Right atrium auricular region (tissue), 2 donors: ENCODE results near the gene SMIM38. TPM values are rescaled to one million over a fixed set of nuclear protein-coding genes. Genes with fewer than 3 reads are reported as not detected.
"Not testable (repeated sequence)": the region's sequence is repeated elsewhere in the genome, so short reads cannot be mapped to it uniquely, and the experiment has no call there.

ENCODE experiments used
- DNase-seq: peaks from one replicate; pipeline ENCODE4 v3.0.0-alpha.2; 2019; ENCODE audit warnings: low spot score
- H3K27ac ChIP-seq, 2 donors: fragments of 200-600 bp; sonication (generic); 1 replicate in 1 of 2; 2 replicates in 1 of 2; pipeline ENCODE4 v1.5.1; 2016 to 2019
- H3K27me3 ChIP-seq, 2 donors: fragments of 200-600 bp; sonication (generic); one replicate each; pipeline versions ENCODE4 v1.5.1 to v1.6.0; 2017 to 2019
- H3K36me3 ChIP-seq: fragments of 200-600 bp; sonication (generic); one replicate; pipeline ENCODE4 v1.5.1; 2016
- H3K4me1 ChIP-seq, 2 donors: fragments of 200-600 bp; sonication (generic); one replicate each; pipeline versions ENCODE4 v1.5.1 to v1.6.0; 2017 to 2019
- H3K4me3 ChIP-seq, 2 donors: fragments of 200-600 bp; sonication (generic); 1 replicate in 1 of 2; 2 replicates in 1 of 2; pipeline ENCODE4 v1.5.1; 2017 to 2019; ENCODE audit warnings: mild to moderate bottlenecking in 1 of 2, moderate library complexity in 1 of 2
- H3K9me3 ChIP-seq, 2 donors: fragments of 200-600 bp; sonication (generic); one replicate each; pipeline ENCODE4 v1.5.1; 2019
- CTCF ChIP-seq, 2 donors: fragments of 200-600 bp; sonication (generic); IDR thresholded peaks; one replicate each; pipeline ENCODE4 v1.5.1; 2019; ENCODE audit warnings: antibody characterized with exemption in 2 of 2
- total RNA-seq, 2 donors: library from RNA; depleted of rRNA; stranded (reverse); fragments of >200 nt; gene quantifications; one replicate each; pipeline ENCODE4 v1.1.0, GENCODE V29; 2016

SMIM38 gene
- total RNA-seq, 2 donors from 2014 or later = 0.35 TPM; not detected in 1

DNA sequence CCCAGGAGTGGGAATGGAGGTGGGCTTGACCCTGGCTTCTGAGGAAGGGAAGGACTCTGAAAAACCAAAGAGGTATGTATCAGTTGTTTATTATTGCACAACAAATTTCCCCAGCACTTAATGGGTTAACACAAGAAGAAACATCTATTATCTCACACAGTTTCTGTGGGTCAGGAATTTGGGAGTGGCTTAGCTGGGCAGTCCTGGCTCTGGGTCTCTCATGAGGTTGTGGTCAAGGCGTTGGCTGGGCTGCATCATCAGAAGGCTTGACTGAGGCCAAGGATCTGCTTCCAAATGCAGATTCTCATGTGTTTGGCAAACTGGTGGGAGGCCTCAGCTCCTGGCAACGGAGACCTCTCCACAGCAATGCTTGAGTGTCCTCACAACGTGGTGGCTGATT lies 17.5 kb upstream of the SMIM38 start:
- peaks cover 0 to 2% of the 10 kb centered on the region in 2 donors for H3K9me3 ChIP-seq
- H3K27me3 ChIP-seq = no peaks in the 10 kb centered on the region
- no peaks in the 10 kb centered on the region for H3K36me3 ChIP-seq
- no peak for DNase-seq
- no peaks in the 10 kb centered on the region for H3K4me1 ChIP-seq
- H3K4me3 ChIP-seq = no peak overlapping the region
- H3K27ac ChIP-seq = no peak overlapping the region
- TF ChIP-seq CTCF (IDR thresholded peaks at IDR 0.05) = no peak

GRCh38 chr11:69140161-69140560 lies 15.6 kb upstream of the SMIM38 start:
- H3K4me1 ChIP-seq, H3K27me3 ChIP-seq, H3K27ac ChIP-seq, DNase-seq, H3K4me3 ChIP-seq, H3K9me3 ChIP-seq, H3K36me3 ChIP-seq: not testable (repeated sequence)

GRCh38 chr11:69140635-69141034 lies 15.1 kb upstream of the SMIM38 start:
- Histone ChIP-seq H3K27me3 (no peaks in the 10 kb centered on the region), H3K4me3 (no peak overlapping the region), H3K36me3 (no peaks in the 10 kb centered on the region), H3K4me1 (no peaks in the 10 kb centered on the region), H3K27ac (no peak overlapping the region), H3K9me3 (peaks cover 0 to 7% of the 10 kb centered on the region in 2 donors)
- TF ChIP-seq CTCF (IDR thresholded peaks at IDR 0.05) = no peak
- DNase-seq = no peak

DNA sequence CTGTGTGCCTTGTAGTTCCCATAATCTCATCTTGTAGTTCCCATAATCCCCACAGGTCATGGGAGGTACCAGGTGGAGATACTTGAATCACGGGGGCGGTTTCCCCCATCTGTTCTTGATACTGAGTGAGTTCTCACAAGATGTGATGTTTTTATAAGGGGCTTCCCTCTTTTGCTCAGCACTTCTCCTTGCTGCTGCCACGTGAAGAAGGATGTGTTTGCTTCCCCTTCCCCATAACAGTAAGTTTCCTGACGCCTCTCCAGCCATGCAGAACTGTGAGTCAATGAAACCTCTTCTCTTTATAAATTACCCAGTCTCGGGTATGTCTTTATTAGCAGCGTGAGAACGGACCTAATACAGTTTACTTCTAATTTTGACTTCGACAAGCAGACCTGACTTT lies 14.0 kb upstream of the SMIM38 start:
- no peak for DNase-seq
- H3K4me1 ChIP-seq = no peaks in the 10 kb centered on the region
- H3K4me3 ChIP-seq = no peak overlapping the region
- no peaks in the 10 kb centered on the region for H3K36me3 ChIP-seq
- H3K9me3 ChIP-seq = peaks cover 0 to 18% of the 10 kb centered on the region in 2 donors
- H3K27ac ChIP-seq = no peak overlapping the region
- TF ChIP-seq CTCF (IDR thresholded peaks at IDR 0.05) = no peak
- no peaks in the 10 kb centered on the region for H3K27me3 ChIP-seq

GRCh38 chr11:69142895-69143294 lies 12.8 kb upstream of the SMIM38 start:
- Histone ChIP-seq H3K4me3 (no peak overlapping the region), H3K36me3 (no peaks in the 10 kb centered on the region), H3K4me1 (no peaks in the 10 kb centered on the region), H3K27ac (no peak overlapping the region), H3K9me3 (peaks cover 0 to 26% of the 10 kb centered on the region in 2 donors), H3K27me3 (no peaks in the 10 kb centered on the region)
- TF ChIP-seq CTCF (IDR thresholded peaks at IDR 0.05) = no peak
- DNase-seq = no peak

- no peak for TF ChIP-seq CTCF (IDR thresholded peaks at IDR 0.05)
- peaks cover 0 to 26% of the 10 kb centered on the region in 2 donors for H3K9me3 ChIP-seq
- H3K4me1 ChIP-seq = no peaks in the 10 kb centered on the region
- no peaks in the 10 kb centered on the region for H3K27me3 ChIP-seq
- DNase-seq = no peak
- H3K27ac ChIP-seq = no peak overlapping the region
- no peaks in the 10 kb centered on the region for H3K36me3 ChIP-seq
- no peak overlapping the region for H3K4me3 ChIP-seq
Observed at GRCh38 chr11:69144316-69145049, 11.3 kb upstream of the SMIM38 start.
